Hepatocyte (in vitro differentiated cells): ENCODE measurements around the gene KLHL18.

ENCODE experiments used
- EZH2 ChIP-seq: fragments of 200-600 bp; sonication (generic); IDR thresholded peaks from 2 replicates; pipeline ENCODE4 v1.6.1; 2016; ENCODE audit warnings: antibody characterized with exemption, mild to moderate bottlenecking, borderline replicate concordance
- TF ChIP-seq, protein P1 (sequence below): fragments of 200-600 bp; sonication (generic); IDR thresholded peaks from 2 replicates; pipeline ENCODE4 v1.5.1; 2016; ENCODE audit warnings: antibody characterized with exemption, mild to moderate bottlenecking; ENCODE audit not compliant: poor library complexity

DNA sequence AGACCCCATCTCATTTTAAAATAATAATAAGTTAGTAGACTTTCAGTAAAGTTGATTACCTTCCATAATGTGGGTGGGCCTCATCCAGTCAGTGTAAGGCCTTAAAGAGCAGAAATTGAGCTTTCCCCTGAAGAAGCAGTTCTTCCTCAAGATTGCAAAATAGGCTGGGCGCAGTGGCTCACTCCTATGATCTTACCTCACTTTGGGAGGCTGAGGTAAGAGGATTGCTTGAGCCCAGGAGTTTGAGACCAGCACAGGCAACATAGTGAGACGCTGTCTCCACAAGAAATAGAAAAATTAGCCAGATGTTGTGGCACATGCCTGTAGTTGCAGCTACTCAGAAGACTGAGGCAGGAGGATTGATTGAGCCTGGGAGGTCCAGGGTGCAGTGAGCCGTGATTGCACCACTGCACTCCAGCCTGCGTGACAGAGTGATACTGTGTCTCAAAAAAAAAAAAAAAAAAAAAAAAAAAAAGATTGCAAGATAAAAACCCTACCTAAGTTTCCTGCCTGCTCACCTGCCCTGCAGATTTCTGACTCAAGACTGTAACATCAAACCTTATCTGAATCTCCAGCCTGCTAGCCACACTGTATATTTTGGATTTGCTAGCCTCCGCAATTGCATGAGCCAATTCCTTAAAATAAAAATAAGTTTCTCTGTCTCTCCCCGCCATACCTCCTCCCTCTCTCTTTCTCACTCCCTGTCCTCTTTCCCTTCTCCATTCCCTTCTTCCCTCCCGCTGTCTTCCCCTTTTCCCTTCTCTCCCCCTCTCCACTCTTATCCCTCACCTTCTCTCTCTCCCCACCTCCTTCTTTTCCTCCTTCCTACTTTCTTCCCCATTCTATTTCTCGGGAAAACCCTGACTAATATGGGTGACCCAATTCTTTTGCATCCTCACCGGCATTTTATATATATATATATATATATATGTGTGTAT lies 16.9 kb downstream of the KLHL18 start:
- TF ChIP-seq, protein P1, sequence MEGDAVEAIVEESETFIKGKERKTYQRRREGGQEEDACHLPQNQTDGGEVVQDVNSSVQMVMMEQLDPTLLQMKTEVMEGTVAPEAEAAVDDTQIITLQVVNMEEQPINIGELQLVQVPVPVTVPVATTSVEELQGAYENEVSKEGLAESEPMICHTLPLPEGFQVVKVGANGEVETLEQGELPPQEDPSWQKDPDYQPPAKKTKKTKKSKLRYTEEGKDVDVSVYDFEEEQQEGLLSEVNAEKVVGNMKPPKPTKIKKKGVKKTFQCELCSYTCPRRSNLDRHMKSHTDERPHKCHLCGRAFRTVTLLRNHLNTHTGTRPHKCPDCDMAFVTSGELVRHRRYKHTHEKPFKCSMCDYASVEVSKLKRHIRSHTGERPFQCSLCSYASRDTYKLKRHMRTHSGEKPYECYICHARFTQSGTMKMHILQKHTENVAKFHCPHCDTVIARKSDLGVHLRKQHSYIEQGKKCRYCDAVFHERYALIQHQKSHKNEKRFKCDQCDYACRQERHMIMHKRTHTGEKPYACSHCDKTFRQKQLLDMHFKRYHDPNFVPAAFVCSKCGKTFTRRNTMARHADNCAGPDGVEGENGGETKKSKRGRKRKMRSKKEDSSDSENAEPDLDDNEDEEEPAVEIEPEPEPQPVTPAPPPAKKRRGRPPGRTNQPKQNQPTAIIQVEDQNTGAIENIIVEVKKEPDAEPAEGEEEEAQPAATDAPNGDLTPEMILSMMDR: no peak
- TF ChIP-seq EZH2: no peak
